Umbilical cord (tissue), 2 donors: Measurements from ENCODE around the gene AKR7A2. TPM values are rescaled to one million over a fixed set of nuclear protein-coding genes. Genes with fewer than 3 reads are reported as not detected.

ENCODE experiments used
- DNase-seq: peaks from one replicate; pipeline ENCODE4 v3.0.0-alpha.2; 2015; ENCODE audit warnings: low spot score
- total RNA-seq: library from RNA; depleted of rRNA; stranded (reverse); fragments of >200 nt; gene quantifications from one replicate; pipeline ENCODE4 v1.2.3, GENCODE V29; 2014; ENCODE audit warnings: low replicate concordance; ENCODE audit not compliant: insufficient read depth

AKR7A2 gene
- total RNA-seq, 1 donor from 2014 or later, result 38.0 TPM

GRCh38 chr1:19343617-19344350 is 31.8 kb upstream of the AKR7A2 start:
- DNase-seq, result no peak

GRCh38 chr1:19342894-19343616 is 31.1 kb upstream of the AKR7A2 start:
- DNase-seq, result no peak

- no peak for DNase-seq
These were observed 30.3 kb upstream of the AKR7A2 start for GRCh38 chr1:19342062-19342750.

GRCh38 chr1:19341201-19342061 is 29.5 kb upstream of the AKR7A2 start:
- peak; percentile 46 for DNase-seq

- no peak for DNase-seq
These were observed 28.5 kb upstream of the AKR7A2 start for GRCh38 chr1:19340387-19340937.

- no peak for DNase-seq
These were observed 27.4 kb upstream of the AKR7A2 start for GRCh38 chr1:19339214-19339861.

- DNase-seq, result peak; percentile 52
These were observed 26.4 kb upstream of the AKR7A2 start for GRCh38 chr1:19338323-19338762.

- no peak for DNase-seq
These were observed 25.3 kb upstream of the AKR7A2 start for GRCh38 chr1:19337289-19337688.

- DNase-seq, result no peak
These were observed 24.6 kb upstream of the AKR7A2 start for GRCh38 chr1:19336543-19336942.

GRCh38 chr1:19333587-19334354 is 21.8 kb upstream of the AKR7A2 start:
- no peak for DNase-seq

- DNase-seq, result no peak
These were observed 20.9 kb upstream of the AKR7A2 start for GRCh38 chr1:19332832-19333231.

- no peak for DNase-seq
These were observed 19.4 kb upstream of the AKR7A2 start for GRCh38 chr1:19331262-19331878.

- DNase-seq, result no peak
These were observed 18.6 kb upstream of the AKR7A2 start for GRCh38 chr1:19330449-19331135.

- DNase-seq, result no peak
These were observed 17.7 kb upstream of the AKR7A2 start for GRCh38 chr1:19329611-19330010.

- DNase-seq, result no peak
These were observed 17.2 kb upstream of the AKR7A2 start for GRCh38 chr1:19329188-19329587.

GRCh38 chr1:19328486-19328885 is 16.5 kb upstream of the AKR7A2 start:
- no peak for DNase-seq

- no peak for DNase-seq
These were observed 15.8 kb upstream of the AKR7A2 start for GRCh38 chr1:19327736-19328135.

- DNase-seq, result no peak
These were observed 15.4 kb upstream of the AKR7A2 start for GRCh38 chr1:19327301-19327700.

GRCh38 chr1:19326748-19327065 is 14.8 kb upstream of the AKR7A2 start:
- DNase-seq, result no peak
